ENCODE data around the gene ADCY6. TPM values are rescaled to one million over a fixed set of nuclear protein-coding genes. Genes with fewer than 3 reads are reported as not detected.

Gene ADCY6
- total RNA-seq, 1 experiment from 2014 or later: 48.3 TPM

DNA sequence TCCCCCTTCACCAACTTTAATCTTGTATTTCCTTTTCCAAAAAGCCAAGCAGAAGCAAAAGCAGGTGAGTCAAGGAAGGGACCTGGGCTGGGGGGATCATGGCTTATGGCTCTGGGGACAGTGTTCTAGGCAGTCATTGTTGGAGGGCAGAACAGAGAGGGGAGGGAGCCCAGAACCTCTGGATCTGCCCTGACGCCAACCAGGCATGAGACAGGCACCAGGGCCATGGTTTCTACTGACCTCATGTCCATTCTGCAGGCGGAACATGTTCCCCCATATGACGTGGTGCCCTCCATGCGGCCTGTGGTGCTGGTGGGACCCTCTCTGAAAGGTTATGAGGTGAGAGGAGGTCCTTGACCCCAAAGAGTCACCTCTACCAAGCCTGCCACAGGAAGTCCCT, 36.0 kb upstream of the ADCY6 start:
- no peaks in the 10 kb centered on the region for H3K79me2 ChIP-seq (ENCODE audit: low read depth)
- H3K4me2 ChIP-seq: no peak overlapping the region
- no peaks in the 10 kb centered on the region for H3K4me1 ChIP-seq (replicated peaks; ENCODE audit: insufficient read depth)
- H3F3A ChIP-seq (ENCODE audit: insufficient read depth, low read depth): no peaks in the 10 kb centered on the region; the same call in 1 of the 2 replicates
- CTCF ChIA-PET: interaction anchor here (0.5 kb wide), 1 partner anchor 18 kb away, joined by 7 read pairs; no protein-coding TSS in a partner anchor
- H3K9me2 ChIP-seq (ENCODE audit: insufficient read depth): no peaks in the 10 kb centered on the region
- no peaks in the 10 kb centered on the region for H3K27me3 ChIP-seq (ENCODE audit: insufficient read depth, low read depth)
- H3K9me3 ChIP-seq (ENCODE audit: insufficient read depth, low read depth): no peaks in the 10 kb centered on the region
- no peak overlapping the region for H3K27ac ChIP-seq
- TF ChIP-seq EZH2 (IDR thresholded peaks at IDR 0.05; ENCODE audit: low read depth): no peak
- TF ChIP-seq, protein P1, sequence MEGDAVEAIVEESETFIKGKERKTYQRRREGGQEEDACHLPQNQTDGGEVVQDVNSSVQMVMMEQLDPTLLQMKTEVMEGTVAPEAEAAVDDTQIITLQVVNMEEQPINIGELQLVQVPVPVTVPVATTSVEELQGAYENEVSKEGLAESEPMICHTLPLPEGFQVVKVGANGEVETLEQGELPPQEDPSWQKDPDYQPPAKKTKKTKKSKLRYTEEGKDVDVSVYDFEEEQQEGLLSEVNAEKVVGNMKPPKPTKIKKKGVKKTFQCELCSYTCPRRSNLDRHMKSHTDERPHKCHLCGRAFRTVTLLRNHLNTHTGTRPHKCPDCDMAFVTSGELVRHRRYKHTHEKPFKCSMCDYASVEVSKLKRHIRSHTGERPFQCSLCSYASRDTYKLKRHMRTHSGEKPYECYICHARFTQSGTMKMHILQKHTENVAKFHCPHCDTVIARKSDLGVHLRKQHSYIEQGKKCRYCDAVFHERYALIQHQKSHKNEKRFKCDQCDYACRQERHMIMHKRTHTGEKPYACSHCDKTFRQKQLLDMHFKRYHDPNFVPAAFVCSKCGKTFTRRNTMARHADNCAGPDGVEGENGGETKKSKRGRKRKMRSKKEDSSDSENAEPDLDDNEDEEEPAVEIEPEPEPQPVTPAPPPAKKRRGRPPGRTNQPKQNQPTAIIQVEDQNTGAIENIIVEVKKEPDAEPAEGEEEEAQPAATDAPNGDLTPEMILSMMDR (conservative IDR thresholded peaks at IDR 0.05): no peak
- no peak overlapping the region for H2AFZ ChIP-seq
- H3K4me3 ChIP-seq: no peak overlapping the region
- POLR2A ChIA-PET (ENCODE audit: unreplicated experiment): no interaction called here
- intact Hi-C loops (cut with micrococcal nuclease; ENCODE audit: unreplicated experiment): no loop called here
- H4K20me1 ChIP-seq (ENCODE audit: insufficient read depth): no peaks in the 10 kb centered on the region
- no peaks in the 10 kb centered on the region for H3K36me3 ChIP-seq (ENCODE audit: low read depth)
- no peak for DNase-seq
- no TSS peak for BruUV-seq (replicated peaks)

DNA sequence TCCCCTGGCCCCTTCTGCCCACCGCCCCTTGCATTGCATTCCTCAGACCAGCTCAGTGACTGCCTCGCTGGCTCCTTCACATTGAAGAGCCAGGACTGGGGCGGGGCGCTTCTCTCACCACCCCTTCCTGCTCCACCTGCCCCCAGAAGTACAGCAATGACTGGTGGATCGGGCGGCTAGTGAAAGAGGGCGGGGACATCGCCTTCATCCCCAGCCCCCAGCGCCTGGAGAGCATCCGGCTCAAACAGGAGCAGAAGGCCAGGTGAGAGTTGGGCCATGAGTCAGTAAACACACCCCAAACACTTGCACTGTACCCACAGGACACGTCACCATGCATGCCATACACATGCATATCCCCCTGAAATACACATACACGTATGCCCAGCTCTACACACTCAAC, 35.2 kb upstream of the ADCY6 start:
- Histone ChIP-seq H3K27ac (no peak overlapping the region), H3F3A (ENCODE audit: insufficient read depth, low read depth) (no peaks in the 10 kb centered on the region; the same call in 1 of the 2 replicates), H4K20me1 (ENCODE audit: insufficient read depth) (no peaks in the 10 kb centered on the region), H3K4me1 (replicated peaks; ENCODE audit: insufficient read depth) (no peaks in the 10 kb centered on the region), H3K27me3 (ENCODE audit: insufficient read depth, low read depth) (no peaks in the 10 kb centered on the region), H3K9me2 (ENCODE audit: insufficient read depth) (no peaks in the 10 kb centered on the region), H2AFZ (no peak overlapping the region), H3K4me2 (no peak overlapping the region), H3K4me3 (no peak overlapping the region), H3K9me3 (ENCODE audit: insufficient read depth, low read depth) (no peaks in the 10 kb centered on the region), H3K79me2 (ENCODE audit: low read depth) (no peaks in the 10 kb centered on the region), H3K36me3 (ENCODE audit: low read depth) (no peaks in the 10 kb centered on the region)
- intact Hi-C loops (cut with micrococcal nuclease; ENCODE audit: unreplicated experiment): no loop called here
- ChIA-PET CTCF (no interaction called here), POLR2A (ENCODE audit: unreplicated experiment) (no interaction called here)
- no peak for DNase-seq
- TF ChIP-seq EZH2 (IDR thresholded peaks at IDR 0.05; ENCODE audit: low read depth): no peak
- TF ChIP-seq, protein P1 (conservative IDR thresholded peaks at IDR 0.05): no peak
- no TSS peak for BruUV-seq (replicated peaks)

DNA sequence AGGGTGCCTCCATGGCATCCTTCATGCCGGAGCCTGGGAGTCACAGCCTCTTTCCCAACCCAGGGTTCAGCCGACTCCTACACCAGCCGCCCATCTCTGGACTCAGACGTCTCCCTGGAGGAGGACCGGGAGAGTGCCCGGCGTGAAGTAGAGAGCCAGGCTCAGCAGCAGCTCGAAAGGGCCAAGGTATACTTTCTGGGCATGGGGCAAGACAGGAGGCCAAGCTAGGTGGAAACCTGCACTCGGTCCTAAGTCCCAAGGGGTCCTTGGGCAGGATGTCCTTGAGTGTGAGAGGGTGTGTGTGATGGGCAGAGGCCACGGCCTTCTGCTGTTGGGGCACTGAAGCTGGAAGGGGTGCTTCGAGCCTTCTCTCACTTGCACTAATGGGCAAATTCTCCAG, 34.4 kb upstream of the ADCY6 start:
- Histone ChIP-seq H2AFZ (no peak overlapping the region), H3K27ac (no peak overlapping the region), H3K4me1 (replicated peaks; ENCODE audit: insufficient read depth) (no peaks in the 10 kb centered on the region), H3K9me3 (ENCODE audit: insufficient read depth, low read depth) (no peaks in the 10 kb centered on the region), H4K20me1 (ENCODE audit: insufficient read depth) (no peaks in the 10 kb centered on the region), H3K27me3 (ENCODE audit: insufficient read depth, low read depth) (no peaks in the 10 kb centered on the region), H3K79me2 (ENCODE audit: low read depth) (no peaks in the 10 kb centered on the region), H3K4me2 (no peak overlapping the region), H3F3A (ENCODE audit: insufficient read depth, low read depth) (no peaks in the 10 kb centered on the region; the same call in 1 of the 2 replicates), H3K9me2 (ENCODE audit: insufficient read depth) (no peaks in the 10 kb centered on the region), H3K4me3 (no peak overlapping the region), H3K36me3 (ENCODE audit: low read depth) (no peaks in the 10 kb centered on the region)
- CTCF ChIA-PET: no interaction called here
- no peak for TF ChIP-seq EZH2 (IDR thresholded peaks at IDR 0.05; ENCODE audit: low read depth)
- TF ChIP-seq, protein P1 (conservative IDR thresholded peaks at IDR 0.05): no peak
- BruUV-seq (replicated peaks): no TSS peak
- intact Hi-C loops (cut with micrococcal nuclease; ENCODE audit: unreplicated experiment): no loop called here
- POLR2A ChIA-PET (ENCODE audit: unreplicated experiment): no interaction called here
- DNase-seq: no peak
